DND-41 (cell line): ENCODE data around the gene ADAMTS15.

Experiments used
- ATAC-seq: fragments of 200-7000 bp; cut with Tn5 transposase; 3 replicates; pipeline ENCODE4 v1.9.1; 2021; ENCODE audit warnings: low read depth; ENCODE audit not compliant: insufficient read depth
- DNase-seq: peaks from one replicate; pipeline ENCODE4 v3.0.0-alpha.2; 2020
- H2AFZ ChIP-seq: 2 replicates; pipeline ENCODE4 v1.6.0; 2012; ENCODE audit warnings: low read depth, low read length
- H3K27ac ChIP-seq: 2 replicates; pipeline ENCODE4 v1.5.1; 2012; ENCODE audit warnings: low read length, inconsistent platforms
- H3K27me3 ChIP-seq: fragments of 200-600 bp; sonication (generic); 2 replicates; pipeline ENCODE4 v1.6.0; 2012; ENCODE audit warnings: low read length, mild to moderate bottlenecking, inconsistent platforms; ENCODE audit not compliant: insufficient read depth, poor library complexity
- H3K36me3 ChIP-seq: 2 replicates; pipeline ENCODE4 v1.5.1; 2012; ENCODE audit warnings: low read length, inconsistent platforms; ENCODE audit not compliant: insufficient read depth
- H3K4me1 ChIP-seq: 2 replicates; pipeline ENCODE4 v1.5.1; 2012; ENCODE audit warnings: mild to moderate bottlenecking, low read length; ENCODE audit not compliant: insufficient read depth
- H3K4me2 ChIP-seq: 2 replicates; pipeline ENCODE4 v1.6.0; 2012; ENCODE audit warnings: mild to moderate bottlenecking, moderate library complexity, low read length, inconsistent platforms; ENCODE audit not compliant: insufficient read depth
- H3K4me3 ChIP-seq, 2 experiments: fragments of 200-600 bp in 1 of 2; shearing (Covaris generic) in 1 of 2; 2 replicates each; pipeline ENCODE4 v1.5.1; 2012 to 2016; ENCODE audit warnings: inconsistent platforms in 2 of 2, low read length in 2 of 2, mild to moderate bottlenecking in 2 of 2, low read depth in 1 of 2, moderate library complexity in 1 of 2
- H3K79me2 ChIP-seq: 2 replicates; pipeline ENCODE4 v1.6.0; 2012; ENCODE audit warnings: low read length, inconsistent platforms; ENCODE audit not compliant: insufficient read depth
- H3K9ac ChIP-seq: 2 replicates; pipeline ENCODE4 v1.6.0; 2012; ENCODE audit warnings: low read depth, mild to moderate bottlenecking, inconsistent platforms, low read length, moderate library complexity
- H3K9me3 ChIP-seq: 2 replicates; pipeline ENCODE4 v1.5.1; 2012; ENCODE audit warnings: low read length, moderate library complexity, mild to moderate bottlenecking, inconsistent platforms; ENCODE audit not compliant: insufficient read depth, severe bottlenecking
- H4K20me1 ChIP-seq: 2 replicates; pipeline ENCODE4 v1.6.0; 2012; ENCODE audit warnings: low read length; ENCODE audit not compliant: insufficient read depth
- EZH2 ChIP-seq: IDR thresholded peaks from 3 replicates; pipeline ENCODE4 v1.6.1; 2012; ENCODE audit warnings: borderline replicate concordance, low read depth, mild to moderate bottlenecking, moderate library complexity, low read length, inconsistent platforms; ENCODE audit not compliant: severe bottlenecking
- TF ChIP-seq, protein P1 (sequence below): IDR thresholded peaks from 2 replicates; pipeline ENCODE4 v1.5.1; 2012; ENCODE audit warnings: borderline replicate concordance, low read length, moderate library complexity, mild to moderate bottlenecking; ENCODE audit not compliant: poor library complexity, severe bottlenecking; ENCODE audit errors: extremely low read depth

Gene ADAMTS15

DNA sequence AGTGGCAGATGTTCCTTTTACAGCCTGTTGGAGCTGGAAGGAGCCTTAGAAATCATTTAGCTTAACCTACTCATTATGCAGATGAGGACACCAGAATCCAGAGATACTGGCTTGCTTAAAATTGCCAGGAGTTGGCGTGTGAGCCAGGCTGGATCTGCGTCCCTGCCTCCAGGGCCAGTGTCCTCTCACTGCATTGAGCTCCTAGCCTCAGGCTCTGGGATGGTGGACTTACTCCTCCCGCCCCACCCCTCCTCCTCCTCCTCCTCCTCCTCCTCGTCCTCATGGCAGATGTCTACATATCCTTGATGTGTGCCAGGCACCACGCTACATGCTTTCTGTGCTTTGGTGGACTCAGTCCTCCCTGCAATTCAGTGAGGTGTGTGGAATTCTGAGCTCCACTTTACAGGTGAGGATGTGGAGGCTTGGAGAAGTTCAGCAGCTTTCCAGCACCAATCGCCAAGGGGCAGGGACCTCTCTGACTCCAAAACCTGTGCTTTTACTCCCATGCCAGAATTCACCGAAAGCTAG, 24.1 kb downstream of the ADAMTS15 start:
- Histone ChIP-seq H3K4me3 (no peak overlapping the region), H3K36me3 (no peaks in the 10 kb centered on the region), H4K20me1 (no peaks in the 10 kb centered on the region), H3K27ac (no peak overlapping the region), H3K79me2 (no peaks in the 10 kb centered on the region), H2AFZ (no peak overlapping the region), H3K9ac (no peak overlapping the region), H3K4me1 (no peaks in the 10 kb centered on the region), H3K4me2 (no peak overlapping the region), H3K27me3 (no peaks in the 10 kb centered on the region), H3K9me3 (no peaks in the 10 kb centered on the region)
- no peak for DNase-seq
- no peak for TF ChIP-seq EZH2
- TF ChIP-seq, protein P1, sequence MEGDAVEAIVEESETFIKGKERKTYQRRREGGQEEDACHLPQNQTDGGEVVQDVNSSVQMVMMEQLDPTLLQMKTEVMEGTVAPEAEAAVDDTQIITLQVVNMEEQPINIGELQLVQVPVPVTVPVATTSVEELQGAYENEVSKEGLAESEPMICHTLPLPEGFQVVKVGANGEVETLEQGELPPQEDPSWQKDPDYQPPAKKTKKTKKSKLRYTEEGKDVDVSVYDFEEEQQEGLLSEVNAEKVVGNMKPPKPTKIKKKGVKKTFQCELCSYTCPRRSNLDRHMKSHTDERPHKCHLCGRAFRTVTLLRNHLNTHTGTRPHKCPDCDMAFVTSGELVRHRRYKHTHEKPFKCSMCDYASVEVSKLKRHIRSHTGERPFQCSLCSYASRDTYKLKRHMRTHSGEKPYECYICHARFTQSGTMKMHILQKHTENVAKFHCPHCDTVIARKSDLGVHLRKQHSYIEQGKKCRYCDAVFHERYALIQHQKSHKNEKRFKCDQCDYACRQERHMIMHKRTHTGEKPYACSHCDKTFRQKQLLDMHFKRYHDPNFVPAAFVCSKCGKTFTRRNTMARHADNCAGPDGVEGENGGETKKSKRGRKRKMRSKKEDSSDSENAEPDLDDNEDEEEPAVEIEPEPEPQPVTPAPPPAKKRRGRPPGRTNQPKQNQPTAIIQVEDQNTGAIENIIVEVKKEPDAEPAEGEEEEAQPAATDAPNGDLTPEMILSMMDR = no peak
- no peak for ATAC-seq

DNA sequence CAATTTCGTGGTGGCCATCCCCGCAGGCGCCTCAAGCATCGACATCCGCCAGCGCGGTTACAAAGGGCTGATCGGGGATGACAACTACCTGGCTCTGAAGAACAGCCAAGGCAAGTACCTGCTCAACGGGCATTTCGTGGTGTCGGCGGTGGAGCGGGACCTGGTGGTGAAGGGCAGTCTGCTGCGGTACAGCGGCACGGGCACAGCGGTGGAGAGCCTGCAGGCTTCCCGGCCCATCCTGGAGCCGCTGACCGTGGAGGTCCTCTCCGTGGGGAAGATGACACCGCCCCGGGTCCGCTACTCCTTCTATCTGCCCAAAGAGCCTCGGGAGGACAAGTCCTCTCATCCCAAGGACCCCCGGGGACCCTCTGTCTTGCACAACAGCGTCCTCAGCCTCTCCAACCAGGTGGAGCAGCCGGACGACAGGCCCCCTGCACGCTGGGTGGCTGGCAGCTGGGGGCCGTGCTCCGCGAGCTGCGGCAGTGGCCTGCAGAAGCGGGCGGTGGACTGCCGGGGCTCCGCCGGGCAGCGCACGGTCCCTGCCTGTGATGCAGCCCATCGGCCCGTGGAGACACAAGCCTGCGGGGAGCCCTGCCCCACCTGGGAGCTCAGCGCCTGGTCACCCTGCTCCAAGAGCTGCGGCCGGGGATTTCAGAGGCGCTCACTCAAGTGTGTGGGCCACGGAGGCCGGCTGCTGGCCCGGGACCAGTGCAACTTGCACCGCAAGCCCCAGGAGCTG, 24.8 kb downstream of the ADAMTS15 start:
- no peak overlapping the region for H3K9ac ChIP-seq
- no peaks in the 10 kb centered on the region for H3K79me2 ChIP-seq
- no peak overlapping the region for H3K4me3 ChIP-seq
- no peaks in the 10 kb centered on the region for H3K27me3 ChIP-seq
- H3K27ac ChIP-seq = no peak overlapping the region
- no peak overlapping the region for H3K4me2 ChIP-seq
- H2AFZ ChIP-seq = no peak overlapping the region
- DNase-seq (no peak), ATAC-seq (no peak)
- H3K4me1 ChIP-seq = no peaks in the 10 kb centered on the region
- H3K36me3 ChIP-seq = no peaks in the 10 kb centered on the region
- TF ChIP-seq, protein P1 = no peak
- TF ChIP-seq EZH2 = no peak
- H4K20me1 ChIP-seq = no peaks in the 10 kb centered on the region
- no peaks in the 10 kb centered on the region for H3K9me3 ChIP-seq

DNA sequence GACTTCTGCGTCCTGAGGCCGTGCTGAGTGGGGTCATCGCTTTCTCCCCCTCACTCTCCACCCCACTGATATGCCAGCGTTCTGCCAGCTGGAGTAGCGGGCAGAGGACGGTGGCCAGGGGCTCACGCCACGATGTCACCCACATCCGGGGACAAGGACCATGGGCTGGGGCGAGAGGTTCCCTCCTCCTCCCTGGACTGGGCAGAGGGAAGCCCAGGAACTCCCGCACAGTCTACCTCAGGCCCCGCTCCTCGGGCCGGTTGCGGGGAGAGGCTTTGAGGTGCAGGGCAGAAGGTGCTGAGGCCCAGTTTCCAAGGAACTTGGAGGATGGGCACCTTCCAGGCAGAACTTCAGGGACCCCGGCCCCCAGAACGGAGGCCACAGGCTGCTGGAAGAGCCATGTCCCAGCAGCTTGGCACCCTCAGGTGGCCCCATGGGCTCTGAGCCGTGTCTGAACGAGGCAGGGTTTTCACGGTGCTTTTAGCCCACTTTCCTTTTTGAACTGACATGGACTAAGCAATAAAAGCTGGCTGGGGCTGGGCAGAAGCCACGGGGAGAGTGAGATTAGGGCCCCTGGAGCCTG, 25.4 kb downstream of the ADAMTS15 start:
- H3K4me1 ChIP-seq = no peaks in the 10 kb centered on the region
- TF ChIP-seq, protein P1 = no peak
- no peak for TF ChIP-seq EZH2
- no peaks in the 10 kb centered on the region for H3K9me3 ChIP-seq
- H3K79me2 ChIP-seq = no peaks in the 10 kb centered on the region
- no peak overlapping the region for H3K9ac ChIP-seq
- no peak overlapping the region for H3K4me3 ChIP-seq
- no peak overlapping the region for H3K27ac ChIP-seq
- H4K20me1 ChIP-seq = no peaks in the 10 kb centered on the region
- no peak overlapping the region for H3K4me2 ChIP-seq
- H3K27me3 ChIP-seq = peaks cover under 1% of the 10 kb centered on the region
- DNase-seq (no peak), ATAC-seq (no peak)
- no peaks in the 10 kb centered on the region for H3K36me3 ChIP-seq
- no peak overlapping the region for H2AFZ ChIP-seq
